NT2/D1 (cell line): ENCODE measurements around the gene TUSC2.

ENCODE experiments used
- DNase-seq: peaks from one replicate; pipeline ENCODE4 v3.0.0-alpha.2; 2011; ENCODE audit warnings: low read depth, low spot score
- H3K27me3 ChIP-seq: 2 replicates; pipeline ENCODE4 v1.6.0; 2011; ENCODE audit warnings: mild to moderate bottlenecking; ENCODE audit not compliant: insufficient read length, insufficient read depth
- H3K36me3 ChIP-seq: 2 replicates; pipeline ENCODE4 v1.6.1; 2011; ENCODE audit warnings: mild to moderate bottlenecking, low read length, mixed read lengths; ENCODE audit not compliant: insufficient read depth, insufficient read length
- H3K4me1 ChIP-seq: 2 replicates; pipeline ENCODE4 v1.5.1; 2011; ENCODE audit not compliant: insufficient read depth, insufficient read length
- H3K4me3 ChIP-seq: 2 replicates; pipeline ENCODE4 v1.5.1; 2011; ENCODE audit warnings: low read depth; ENCODE audit not compliant: insufficient read length
- H3K9ac ChIP-seq: 2 replicates; pipeline ENCODE4 v1.6.0; 2011; ENCODE audit warnings: low read depth; ENCODE audit not compliant: insufficient read length
- H3K9me3 ChIP-seq: 2 replicates; pipeline ENCODE4 v1.5.1; 2011; ENCODE audit warnings: mild to moderate bottlenecking, low read length; ENCODE audit not compliant: insufficient read depth
- SUZ12 ChIP-seq: IDR thresholded peaks from 2 replicates; pipeline ENCODE4 v1.6.1; 2011; ENCODE audit not compliant: insufficient read length, insufficient read depth; ENCODE audit errors: extremely low read depth
- YY1 ChIP-seq: IDR thresholded peaks from 2 replicates; pipeline ENCODE4 v1.6.1; 2011; ENCODE audit not compliant: insufficient read length, insufficient read depth
- ZNF274 ChIP-seq: IDR thresholded peaks from 2 replicates; pipeline ENCODE4 v1.6.1; 2011; ENCODE audit warnings: mild to moderate bottlenecking, low read depth, low read length

TUSC2 gene

GRCh38 chr3:50327943-50328691, at the start of gene TUSC2:
Gene TUSC2, minus strand, starts transcription at chr3:50328223. Its CDS starts 124 bp downstream, at chr3:50328099.
- no peak for TF ChIP-seq YY1
- TF ChIP-seq SUZ12 = no peak
- TF ChIP-seq ZNF274 = no peak
- peak within 1 kb of the TSS; percentile 94 for H3K9ac ChIP-seq
- H3K27me3 ChIP-seq = no peaks in the 10 kb centered on the region
- peak within 1 kb of the TSS; percentile 95 for H3K4me3 ChIP-seq
- peaks cover 79% of the 10 kb centered on the region for H3K36me3 ChIP-seq
- H3K4me1 ChIP-seq = peaks cover 14% of the 10 kb centered on the region
- H3K9me3 ChIP-seq = no peaks in the 10 kb centered on the region
- DNase-seq = peak; percentile 98

GRCh38 chr3:50375258-50375931, 47.4 kb upstream of the TUSC2 start:
- H3K9ac ChIP-seq = peak overlapping the region; percentile 36
- no peaks in the 10 kb centered on the region for H3K9me3 ChIP-seq
- no peak overlapping the region for H3K4me3 ChIP-seq
- peaks cover 29% of the 10 kb centered on the region for H3K4me1 ChIP-seq
- no peaks in the 10 kb centered on the region for H3K36me3 ChIP-seq
- H3K27me3 ChIP-seq = no peaks in the 10 kb centered on the region
- TF ChIP-seq ZNF274 = no peak
- no peak for TF ChIP-seq YY1
- TF ChIP-seq SUZ12 = no peak
- DNase-seq = no peak

- Histone ChIP-seq H3K4me3 (no peak overlapping the region), H3K4me1 (peaks cover 29% of the 10 kb centered on the region), H3K27me3 (no peaks in the 10 kb centered on the region), H3K9ac (peak overlapping the region; percentile 36), H3K9me3 (no peaks in the 10 kb centered on the region), H3K36me3 (no peaks in the 10 kb centered on the region)
- no peak for DNase-seq
- TF ChIP-seq SUZ12 = no peak
- TF ChIP-seq ZNF274 = no peak
- no peak for TF ChIP-seq YY1
Observed at GRCh38 chr3:50374363-50375257, 46.6 kb upstream of the TUSC2 start.

- H3K4me3 ChIP-seq = no peak overlapping the region
Observed at GRCh38 chr3:50373146-50374051, 45.4 kb upstream of the TUSC2 start.

GRCh38 chr3:50372349-50372748, 44.3 kb upstream of the TUSC2 start:
- Histone ChIP-seq H3K4me3 (no peak overlapping the region), H3K4me1 (peaks cover 23% of the 10 kb centered on the region), H3K27me3 (no peaks in the 10 kb centered on the region), H3K9me3 (no peaks in the 10 kb centered on the region), H3K36me3 (no peaks in the 10 kb centered on the region), H3K9ac (no peak overlapping the region)
- no peak for DNase-seq
- TF ChIP-seq ZNF274 = no peak
- TF ChIP-seq SUZ12 = no peak
- TF ChIP-seq YY1 = no peak

More at GRCh38 chr3:50373146-50374051, 45.4 kb upstream of the TUSC2 start:
- Histone ChIP-seq H3K9me3 (no peaks in the 10 kb centered on the region), H3K27me3 (no peaks in the 10 kb centered on the region), H3K9ac (no peak overlapping the region), H3K36me3 (no peaks in the 10 kb centered on the region), H3K4me1 (peaks cover 27% of the 10 kb centered on the region)
- no peak for DNase-seq
- TF ChIP-seq SUZ12 = no peak
- TF ChIP-seq YY1 = no peak
- no peak for TF ChIP-seq ZNF274

GRCh38 chr3:50371133-50371685, 43.2 kb upstream of the TUSC2 start:
- Histone ChIP-seq H3K4me1 (peaks cover 23% of the 10 kb centered on the region), H3K4me3 (no peak overlapping the region), H3K9ac (no peak overlapping the region), H3K36me3 (no peaks in the 10 kb centered on the region), H3K9me3 (no peaks in the 10 kb centered on the region), H3K27me3 (no peaks in the 10 kb centered on the region)
- no peak for DNase-seq
- TF ChIP-seq ZNF274 = no peak
- TF ChIP-seq SUZ12 = no peak
- TF ChIP-seq YY1 = no peak
